B cell (primary cell): ENCODE measurements around the gene DENND1A.

Source experiments
- EZH2 ChIP-seq: IDR thresholded peaks from 2 replicates; pipeline ENCODE4 v1.6.1; 2012; ENCODE audit warnings: borderline replicate concordance, low read depth, mild to moderate bottlenecking, moderate library complexity, low read length; ENCODE audit not compliant: insufficient read depth, poor library complexity, severe bottlenecking
- TF ChIP-seq, protein P1 (sequence below): fragments of 200-600 bp; IDR thresholded peaks from one replicate; pipeline ENCODE4 v1.8.0; 2022; ENCODE audit warnings: antibody characterized with exemption, mild to moderate bottlenecking

DNA sequence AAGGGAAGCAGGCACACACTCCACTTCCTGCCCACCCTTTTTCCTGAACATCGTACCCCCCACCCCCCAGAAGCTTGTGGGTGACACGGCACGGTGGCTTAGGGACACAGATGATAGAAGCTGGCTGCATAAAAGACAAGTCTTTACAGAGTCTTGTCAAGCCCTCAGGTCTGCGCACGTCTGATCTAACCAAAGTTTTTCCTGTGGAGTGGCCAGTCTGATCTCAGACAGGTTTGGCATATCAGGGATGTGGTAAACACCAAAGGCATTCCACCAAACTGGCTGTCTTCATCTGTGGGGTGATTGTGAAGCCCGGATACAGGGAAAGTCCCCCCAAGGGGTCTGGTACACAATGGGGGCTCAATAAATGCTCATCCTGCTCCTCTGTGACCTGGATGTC is 523.9 kb downstream of the DENND1A start:
- TF ChIP-seq EZH2 = no peak
- TF ChIP-seq, protein P1, sequence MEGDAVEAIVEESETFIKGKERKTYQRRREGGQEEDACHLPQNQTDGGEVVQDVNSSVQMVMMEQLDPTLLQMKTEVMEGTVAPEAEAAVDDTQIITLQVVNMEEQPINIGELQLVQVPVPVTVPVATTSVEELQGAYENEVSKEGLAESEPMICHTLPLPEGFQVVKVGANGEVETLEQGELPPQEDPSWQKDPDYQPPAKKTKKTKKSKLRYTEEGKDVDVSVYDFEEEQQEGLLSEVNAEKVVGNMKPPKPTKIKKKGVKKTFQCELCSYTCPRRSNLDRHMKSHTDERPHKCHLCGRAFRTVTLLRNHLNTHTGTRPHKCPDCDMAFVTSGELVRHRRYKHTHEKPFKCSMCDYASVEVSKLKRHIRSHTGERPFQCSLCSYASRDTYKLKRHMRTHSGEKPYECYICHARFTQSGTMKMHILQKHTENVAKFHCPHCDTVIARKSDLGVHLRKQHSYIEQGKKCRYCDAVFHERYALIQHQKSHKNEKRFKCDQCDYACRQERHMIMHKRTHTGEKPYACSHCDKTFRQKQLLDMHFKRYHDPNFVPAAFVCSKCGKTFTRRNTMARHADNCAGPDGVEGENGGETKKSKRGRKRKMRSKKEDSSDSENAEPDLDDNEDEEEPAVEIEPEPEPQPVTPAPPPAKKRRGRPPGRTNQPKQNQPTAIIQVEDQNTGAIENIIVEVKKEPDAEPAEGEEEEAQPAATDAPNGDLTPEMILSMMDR = no peak
